ENCODE measurements around the gene BUB1. TPM values are rescaled to one million over a fixed set of nuclear protein-coding genes. Genes with fewer than 3 reads are reported as not detected.

The BUB1 gene
- total and polyA plus RNA-seq, 9 of the 15 experiments (the other 6 are each of a cell fraction or from before 2014, with no cell fraction given), result 73.4 to 247 (median 118) TPM

- TF ChIP-seq ZNF592 (IDR thresholded peaks at IDR 0.05), result no peak
- no peak for TF ChIP-seq ID3 (CRISPR knock-in tag; IDR thresholded peaks at IDR 0.05)
- TF ChIP-seq ID3 (tag; IDR thresholded peaks at IDR 0.05), result no peak
- no peak for TF ChIP-seq ZNF217 (CRISPR knock-in tag; IDR thresholded peaks at IDR 0.05)
- peak; percentile 75 for TF ChIP-seq VEZF1 (CRISPR knock-in tag; IDR thresholded peaks at IDR 0.05)
- TF ChIP-seq CCNT2 (IDR thresholded peaks at IDR 0.05; ENCODE audit: borderline replicate concordance, extremely low read depth, insufficient read length, low read depth, low read length), result peak; percentile 35
- no peak for TF ChIP-seq ZNF134 (CRISPR knock-in tag; conservative IDR thresholded peaks at IDR 0.05)
- no peak for TF ChIP-seq ZNF695 (CRISPR knock-in tag; IDR thresholded peaks at IDR 0.05)
- peak; percentile 77 for TF ChIP-seq BRD4 (IDR thresholded peaks at IDR 0.05)
- no peak for TF ChIP-seq ZNF24 (IDR thresholded peaks at IDR 0.05)
- peak; percentile 52 for TF ChIP-seq CBX1 (IDR thresholded peaks at IDR 0.05; ENCODE audit: low read depth)
- no peak for TF ChIP-seq PRMT5 (CRISPR knock-in tag; IDR thresholded peaks at IDR 0.05)
- TF ChIP-seq CHD1 (IDR thresholded peaks at IDR 0.05; ENCODE audit: low read length), result no peak
- TF ChIP-seq BDP1 (IDR thresholded peaks at IDR 0.05; ENCODE audit: insufficient read depth, insufficient read length), result no peak
- no peak for TF ChIP-seq HDAC8 (tag; IDR thresholded peaks at IDR 0.05)
- peak; percentile 53; the same call in 1 of the 2 replicates for TF ChIP-seq ELF1 (tag; IDR thresholded peaks at IDR 0.05)
- no peak for TF ChIP-seq KAT7 (CRISPR knock-in tag; IDR thresholded peaks at IDR 0.05; ENCODE audit: borderline replicate concordance)
- TF ChIP-seq SMARCA5 (IDR thresholded peaks at IDR 0.05), result no peak
- no peak for TF ChIP-seq TCF15 (CRISPR knock-in tag; IDR thresholded peaks at IDR 0.05)
- no peak for TF ChIP-seq SFPQ (IDR thresholded peaks at IDR 0.05; ENCODE audit: low read depth, low read length)
Measured at GRCh38 chr2:110677530-110678456, at the start of gene BUB1 (continued).

Measured in K562 (cell line).